Epithelial cell of prostate (primary cell): ENCODE measurements around the gene PALLD.

Source experiments
- DNase-seq: peaks from one replicate; pipeline ENCODE4 v3.0.0-alpha.2; 2011; ENCODE audit warnings: low read depth, low spot score
- H3K27ac ChIP-seq: fragments of 450-650 bp; 2 replicates; pipeline ENCODE4 v1.5.1; 2017; ENCODE audit warnings: mild to moderate bottlenecking

Gene PALLD

GRCh38 chr4:168551945-168552695, 55.3 kb downstream of the PALLD start:
- DNase-seq, result no peak
- peak overlapping the region; percentile 35 for H3K27ac ChIP-seq

GRCh38 chr4:168553714-168554370, 57.0 kb downstream of the PALLD start:
- DNase-seq, result no peak

GRCh38 chr4:168555437-168555836, 58.6 kb downstream of the PALLD start:
- DNase-seq, result no peak
- H3K27ac ChIP-seq, result no peak overlapping the region

More at GRCh38 chr4:168553714-168554370, 57.0 kb downstream of the PALLD start:
- no peak overlapping the region for H3K27ac ChIP-seq

- no peak overlapping the region for H3K27ac ChIP-seq
These were observed 60.8 kb downstream of the PALLD start for GRCh38 chr4:168557658-168558057.

GRCh38 chr4:168558599-168558998, 61.7 kb downstream of the PALLD start:
- no peak for DNase-seq
- peak overlapping the region; percentile 57 for H3K27ac ChIP-seq

More at GRCh38 chr4:168557658-168558057, 60.8 kb downstream of the PALLD start:
- no peak for DNase-seq

- peak; percentile 55 for DNase-seq
- H3K27ac ChIP-seq, result peak overlapping the region; percentile 57
These were observed 63.6 kb downstream of the PALLD start for GRCh38 chr4:168560184-168561180.

GRCh38 chr4:168562041-168562571, 65.3 kb downstream of the PALLD start:
- no peak overlapping the region for H3K27ac ChIP-seq
- no peak for DNase-seq

GRCh38 chr4:168564023-168564422, 67.2 kb downstream of the PALLD start:
- no peak overlapping the region for H3K27ac ChIP-seq
- no peak for DNase-seq

- DNase-seq, result no peak
- no peak overlapping the region for H3K27ac ChIP-seq
These were observed 68.3 kb downstream of the PALLD start for GRCh38 chr4:168565130-168565529.

- no peak overlapping the region for H3K27ac ChIP-seq
- DNase-seq, result no peak
These were observed 69.9 kb downstream of the PALLD start for GRCh38 chr4:168566726-168567125.

GRCh38 chr4:168569066-168569930, 72.4 kb downstream of the PALLD start:
- DNase-seq, result no peak

GRCh38 chr4:168569931-168570276, 73.1 kb downstream of the PALLD start:
- no peak for DNase-seq
- H3K27ac ChIP-seq, result no peak overlapping the region

More at GRCh38 chr4:168569066-168569930, 72.4 kb downstream of the PALLD start:
- no peak overlapping the region for H3K27ac ChIP-seq

- no peak for DNase-seq
- no peak overlapping the region for H3K27ac ChIP-seq
These were observed 73.6 kb downstream of the PALLD start for GRCh38 chr4:168570466-168570865.

GRCh38 chr4:168572002-168572401, 75.2 kb downstream of the PALLD start:
- DNase-seq, result no peak

GRCh38 chr4:168573870-168574269, 77.0 kb downstream of the PALLD start:
- DNase-seq, result no peak
- no peak overlapping the region for H3K27ac ChIP-seq

More at GRCh38 chr4:168572002-168572401, 75.2 kb downstream of the PALLD start:
- H3K27ac ChIP-seq, result no peak overlapping the region

GRCh38 chr4:168574581-168575295, 77.9 kb downstream of the PALLD start:
- peak overlapping the region; percentile 12 for H3K27ac ChIP-seq
- no peak for DNase-seq

GRCh38 chr4:168575473-168575872, 78.6 kb downstream of the PALLD start:
- no peak overlapping the region for H3K27ac ChIP-seq
- DNase-seq, result no peak

- H3K27ac ChIP-seq, result no peak overlapping the region
- no peak for DNase-seq
These were observed 80.8 kb downstream of the PALLD start for GRCh38 chr4:168577624-168578023.

GRCh38 chr4:168580228-168580627, 83.4 kb downstream of the PALLD start:
- DNase-seq, result no peak
- no peak overlapping the region for H3K27ac ChIP-seq
